AG04449 (cell line): Measurements from ENCODE around the gene VILL.

Experiments
- CTCF ChIA-PET: fragments of 350-600 bp; formaldehyde crosslinking; extraction: SDS; loops from one replicate; lab custom pipeline; 2021; ENCODE audit warnings: antibody characterized with exemption; lab: Yijun Ruan, JAX
- POLR2A ChIA-PET: fragments of 400-600, 350-600 bp; formaldehyde crosslinking; extraction: SDS; loops from one replicate; lab custom pipeline; 2020; ENCODE audit warnings: antibody characterized with exemption, inconsistent platforms; lab: Yijun Ruan, JAX
- DNase-seq: peaks from one replicate; pipeline ENCODE4 v3.0.0-alpha.2; 2010; ENCODE audit warnings: low read depth, low spot score
- H3K4me3 ChIP-seq: 2 replicates; pipeline ENCODE4 v1.5.1; 2011; ENCODE audit warnings: low read depth, mild to moderate bottlenecking, control low read depth, low read length
- TF ChIP-seq, protein P1 (sequence below): IDR thresholded peaks from one replicate; pipeline ENCODE4 v1.5.1; 2011; ENCODE audit warnings: mild to moderate bottlenecking, moderate library complexity, low read length, control low read depth, inconsistent platforms; ENCODE audit not compliant: insufficient read depth; ENCODE audit errors: missing control alignments

The VILL gene

DNA sequence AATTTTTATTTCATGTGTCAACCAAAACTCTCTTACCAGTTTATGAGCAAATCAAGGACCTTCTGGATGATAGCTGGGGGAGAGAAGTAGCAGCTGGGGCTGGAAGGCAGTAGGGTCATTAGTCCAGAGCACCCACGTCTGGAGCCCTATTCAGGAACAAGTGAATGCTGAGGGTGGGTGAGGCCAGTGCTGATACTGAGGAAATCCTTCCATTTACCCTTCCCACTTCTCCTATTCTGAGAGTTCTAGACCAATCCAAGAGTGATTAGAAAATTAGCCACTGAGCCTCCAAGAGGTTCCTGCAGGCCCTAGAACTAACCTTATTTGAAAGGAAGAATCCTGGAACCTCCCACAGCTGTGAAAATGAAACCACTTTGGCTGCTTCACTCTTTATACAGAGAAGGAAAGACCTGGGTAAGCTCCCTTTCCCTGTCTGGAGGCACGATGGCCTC is 46.2 kb upstream of the VILL start:
- TF ChIP-seq, protein P1, sequence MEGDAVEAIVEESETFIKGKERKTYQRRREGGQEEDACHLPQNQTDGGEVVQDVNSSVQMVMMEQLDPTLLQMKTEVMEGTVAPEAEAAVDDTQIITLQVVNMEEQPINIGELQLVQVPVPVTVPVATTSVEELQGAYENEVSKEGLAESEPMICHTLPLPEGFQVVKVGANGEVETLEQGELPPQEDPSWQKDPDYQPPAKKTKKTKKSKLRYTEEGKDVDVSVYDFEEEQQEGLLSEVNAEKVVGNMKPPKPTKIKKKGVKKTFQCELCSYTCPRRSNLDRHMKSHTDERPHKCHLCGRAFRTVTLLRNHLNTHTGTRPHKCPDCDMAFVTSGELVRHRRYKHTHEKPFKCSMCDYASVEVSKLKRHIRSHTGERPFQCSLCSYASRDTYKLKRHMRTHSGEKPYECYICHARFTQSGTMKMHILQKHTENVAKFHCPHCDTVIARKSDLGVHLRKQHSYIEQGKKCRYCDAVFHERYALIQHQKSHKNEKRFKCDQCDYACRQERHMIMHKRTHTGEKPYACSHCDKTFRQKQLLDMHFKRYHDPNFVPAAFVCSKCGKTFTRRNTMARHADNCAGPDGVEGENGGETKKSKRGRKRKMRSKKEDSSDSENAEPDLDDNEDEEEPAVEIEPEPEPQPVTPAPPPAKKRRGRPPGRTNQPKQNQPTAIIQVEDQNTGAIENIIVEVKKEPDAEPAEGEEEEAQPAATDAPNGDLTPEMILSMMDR = no peak
- ChIA-PET CTCF (interaction anchor here (0.8 to 1.9 kb wide), 4 partner anchors 11 to 90 kb away, joined by 3 to 6 read pairs (median 5); no protein-coding TSS in a partner anchor), POLR2A (no interaction called here)

DNA sequence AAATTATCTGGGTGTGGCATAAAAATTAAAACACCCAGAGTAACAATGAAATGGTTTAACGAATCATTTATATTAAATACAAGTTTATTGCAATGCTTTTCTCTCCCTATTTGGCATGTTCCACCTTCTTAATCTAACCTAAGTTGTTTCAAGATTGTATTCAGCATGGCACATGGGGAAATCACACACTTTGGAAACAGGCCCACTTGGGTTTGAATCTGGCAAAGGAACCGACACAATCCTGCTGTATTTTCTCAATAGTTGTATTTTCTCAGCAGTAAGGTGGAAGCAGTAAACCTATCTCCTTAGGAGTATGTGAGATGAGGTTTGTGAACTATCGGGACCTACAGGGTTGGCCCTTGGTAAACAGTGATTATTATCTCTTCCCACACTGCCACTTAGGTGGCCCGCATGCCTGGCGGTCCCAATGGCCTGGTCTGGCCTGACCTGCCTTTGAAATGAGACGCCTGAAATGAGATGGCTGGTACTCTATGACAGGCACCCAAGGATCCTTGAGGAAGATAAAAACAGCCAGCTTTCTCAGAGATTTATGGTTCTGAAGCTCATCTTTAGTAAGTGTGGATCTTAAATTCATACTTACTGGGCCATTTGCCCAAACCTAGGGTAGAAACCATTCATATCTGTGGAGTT is 45.3 kb upstream of the VILL start:
- TF ChIP-seq, protein P1 = no peak
- H3K4me3 ChIP-seq = no peak overlapping the region
- no peak for DNase-seq
- ChIA-PET POLR2A (interaction anchor here (0.6 kb wide), 1 partner anchor 16 kb away, joined by 3 read pairs; no protein-coding TSS in a partner anchor), CTCF (interaction anchor here (0.9 to 2.0 kb wide), 11 partner anchors 10 to 91 kb away, joined by 3 to 7 read pairs (median 5); no protein-coding TSS in a partner anchor)

More for the DNA sequence above, 46.2 kb upstream of the VILL start:
- no peak overlapping the region for H3K4me3 ChIP-seq
- no peak for DNase-seq

DNA sequence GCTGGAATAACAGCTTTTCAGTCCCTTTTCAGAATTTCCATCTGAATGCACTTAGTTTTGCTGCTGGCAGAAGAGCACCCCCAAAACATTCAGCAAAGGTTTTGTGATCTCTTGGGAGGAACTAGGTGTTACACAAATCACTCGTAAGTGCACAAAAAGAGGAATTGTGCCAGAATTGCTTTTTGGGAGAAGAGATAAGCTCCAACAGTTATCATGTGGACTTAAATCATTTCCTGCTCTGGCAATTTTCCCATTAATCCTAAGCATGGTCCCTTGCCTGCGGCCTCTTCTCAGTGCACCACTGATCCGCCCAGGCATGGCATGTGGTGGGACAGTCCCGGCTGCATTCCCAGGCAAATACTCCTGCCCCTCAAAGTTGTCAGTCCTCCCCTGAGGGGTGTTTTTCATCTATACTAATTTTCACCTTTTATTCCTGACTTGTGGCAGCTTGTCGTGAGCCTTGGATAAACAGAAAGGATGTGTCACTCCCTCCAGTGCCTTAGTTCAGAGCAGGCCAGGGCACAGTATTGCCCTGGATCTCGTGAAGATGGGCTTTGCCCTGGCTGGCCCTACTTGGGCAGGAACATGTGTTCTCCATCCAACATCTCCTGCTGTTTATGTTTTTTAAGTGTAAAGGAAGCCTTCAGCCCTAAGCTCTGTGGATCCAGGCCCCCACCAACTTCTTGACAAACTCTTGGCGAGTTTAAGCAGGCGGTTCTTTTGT is 44.6 kb upstream of the VILL start:
- ChIA-PET CTCF (interaction anchor here (0.9 to 2.0 kb wide), 9 partner anchors 15 to 92 kb away, joined by 3 to 7 read pairs (median 5); no protein-coding TSS in a partner anchor), POLR2A (interaction anchor here (0.6 kb wide), 1 partner anchor 9 kb away, joined by 4 read pairs; no protein-coding TSS in a partner anchor)
- DNase-seq = no peak
- H3K4me3 ChIP-seq = no peak overlapping the region
- TF ChIP-seq, protein P1 = no peak

DNA sequence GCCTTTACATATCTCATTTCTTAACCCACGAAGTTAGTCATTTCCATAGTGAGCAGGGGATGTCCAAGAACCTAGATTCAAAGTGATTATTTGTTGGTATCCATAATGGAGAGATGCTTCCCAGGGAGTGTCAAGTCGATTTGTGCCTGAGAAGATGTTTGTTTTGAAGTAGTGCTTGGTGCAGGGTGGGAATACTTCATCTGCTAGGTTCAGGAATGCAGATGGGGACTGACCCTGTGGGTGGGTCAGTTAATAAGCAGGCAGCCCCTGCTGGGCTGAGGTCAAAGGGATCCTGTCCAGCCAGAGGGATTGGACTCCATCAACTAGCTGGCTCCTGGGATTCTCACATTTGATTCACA is 44.1 kb upstream of the VILL start:
- TF ChIP-seq, protein P1 = no peak
- DNase-seq = no peak
- H3K4me3 ChIP-seq = no peak overlapping the region
- POLR2A ChIA-PET = no interaction called here
- CTCF ChIA-PET = interaction anchor here (1.4 to 2.0 kb wide), 6 partner anchors 14 to 91 kb away, joined by 4 to 7 read pairs (median 5); no protein-coding TSS in a partner anchor

DNA sequence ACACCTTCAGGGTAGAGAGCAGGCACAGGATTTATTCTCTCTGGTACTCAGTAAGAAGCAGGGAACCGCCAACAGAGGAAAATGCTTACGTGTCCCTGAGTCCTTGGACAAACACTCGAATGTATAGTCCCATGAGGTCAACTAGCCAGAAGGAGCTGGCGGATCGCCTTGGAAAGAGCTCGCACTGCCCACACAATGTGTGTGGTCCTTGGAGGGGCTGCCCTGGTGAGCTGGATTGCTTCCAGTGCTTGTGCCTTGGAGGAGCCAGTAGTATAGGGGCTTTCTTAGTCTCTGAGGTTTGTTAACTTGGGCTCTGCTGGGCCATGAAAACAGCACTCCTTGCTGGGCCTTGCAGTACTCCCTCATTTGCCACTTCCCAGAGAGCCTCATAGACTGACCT is 40.7 kb upstream of the VILL start:
- H3K4me3 ChIP-seq = no peak overlapping the region
- ChIA-PET POLR2A (no interaction called here), CTCF (interaction anchor here (1.4 to 3.0 kb wide), 4 partner anchors 10 to 25 kb away, joined by 3 to 19 read pairs (median 9); no protein-coding TSS in a partner anchor)
- TF ChIP-seq, protein P1 = no peak
- no peak for DNase-seq

DNA sequence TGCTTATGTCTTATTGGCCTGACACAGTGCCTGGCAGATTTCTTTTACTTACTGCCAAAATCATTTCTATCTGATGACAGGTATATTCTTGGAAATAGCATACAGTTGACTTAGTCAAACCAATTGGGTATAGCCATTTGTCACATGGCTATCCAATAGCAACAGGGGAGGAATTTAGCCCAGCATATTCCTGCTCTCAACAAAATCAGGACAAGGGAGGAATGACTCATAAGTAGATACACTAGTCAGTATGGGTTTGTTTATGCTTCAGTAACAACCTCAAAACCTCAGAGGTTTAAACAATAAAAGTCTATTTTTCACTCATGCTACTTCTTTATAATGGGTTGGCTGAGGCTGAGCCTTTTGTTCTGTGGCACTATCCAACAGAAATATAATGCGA is 38.0 kb upstream of the VILL start:
- no peak overlapping the region for H3K4me3 ChIP-seq
- TF ChIP-seq, protein P1 = no peak
- DNase-seq = no peak
- ChIA-PET CTCF (interaction anchor here (1.1 to 3.0 kb wide), 5 partner anchors 10 to 97 kb away, joined by 3 to 13 read pairs (median 5); no protein-coding TSS in a partner anchor), POLR2A (no interaction called here)
